Neural progenitor cell (in vitro differentiated cells): Measurements from ENCODE around the gene MYL12B. TPM values are rescaled to one million over a fixed set of nuclear protein-coding genes. Genes with fewer than 3 reads are reported as not detected.

ENCODE experiments used
- DNase-seq: peaks from one replicate; pipeline ENCODE4 v3.0.0-alpha.2; 2016; ENCODE audit warnings: low spot score
- H2AFZ ChIP-seq: fragments of 200-600 bp; sonication (generic); replicated peaks from 2 replicates; pipeline ENCODE4 v1.6.1; 2016; ENCODE audit warnings: antibody characterized with exemption
- H3F3A ChIP-seq: fragments of 200-600 bp; sonication (generic); 2 replicates; pipeline ENCODE4 v1.6.1; 2016; ENCODE audit warnings: antibody characterized with exemption, low read depth
- H3K27ac ChIP-seq: fragments of 200-600 bp; sonication (generic); 2 replicates; pipeline ENCODE4 v1.5.1; 2016; ENCODE audit warnings: mild to moderate bottlenecking
- H3K27me3 ChIP-seq: fragments of 200-600 bp; sonication (generic); 2 replicates; pipeline ENCODE4 v1.6.1; 2016; ENCODE audit warnings: mild to moderate bottlenecking, moderate library complexity
- H3K36me3 ChIP-seq: fragments of 200-600 bp; sonication (generic); 2 replicates; pipeline ENCODE4 v1.5.1; 2016
- H3K4me1 ChIP-seq: fragments of 200-600 bp; sonication (generic); 2 replicates; pipeline ENCODE4 v1.6.1; 2016; ENCODE audit warnings: mixed run types
- H3K4me2 ChIP-seq: fragments of 200-600 bp; sonication (generic); 2 replicates; pipeline ENCODE4 v1.6.1; 2016
- H3K4me3 ChIP-seq: fragments of 200-600 bp; sonication (generic); 2 replicates; pipeline ENCODE4 v1.5.1; 2016
- H3K79me2 ChIP-seq: fragments of 200-600 bp; sonication (generic); 2 replicates; pipeline ENCODE4 v1.6.1; 2016; ENCODE audit warnings: low read depth
- H3K9ac ChIP-seq: fragments of 200-600 bp; sonication (generic); 2 replicates; pipeline ENCODE4 v1.6.1; 2016
- H3K9me3 ChIP-seq: fragments of 200-600 bp; sonication (generic); 2 replicates; pipeline ENCODE4 v1.5.1; 2016; ENCODE audit warnings: low read depth
- H4K20me1 ChIP-seq: fragments of 200-600 bp; sonication (generic); 2 replicates; pipeline ENCODE4 v1.6.1; 2016; ENCODE audit warnings: low read depth
- H3K27ac Mint-ChIP-seq: 3 replicates; pipeline ENCODE4 v1.8.0; 2021; ENCODE audit warnings: mixed read lengths
- H3K27me3 Mint-ChIP-seq: 2 replicates; pipeline ENCODE4 v1.8.0; 2022; ENCODE audit warnings: low read depth, mild to moderate bottlenecking, inconsistent platforms, moderate library complexity, mixed read lengths; ENCODE audit not compliant: insufficient read depth
- H3K36me3 Mint-ChIP-seq: 3 replicates; pipeline ENCODE4 v1.8.0; 2021; ENCODE audit warnings: mixed read lengths
- H3K4me1 Mint-ChIP-seq: 3 replicates; pipeline ENCODE4 v1.8.0; 2021; ENCODE audit warnings: mixed read lengths
- H3K4me3 Mint-ChIP-seq: 3 replicates; pipeline ENCODE4 v1.8.0; 2021; ENCODE audit warnings: mild to moderate bottlenecking, moderate library complexity, mixed read lengths
- H3K9me3 Mint-ChIP-seq: 3 replicates; pipeline ENCODE4 v1.8.0; 2020; ENCODE audit warnings: mixed read lengths
- CTCF ChIP-seq: fragments of 200-600 bp; sonication (generic); IDR thresholded peaks from 2 replicates; pipeline ENCODE4 v1.5.1; 2017; ENCODE audit warnings: antibody characterized with exemption, mild to moderate bottlenecking
- EZH2 ChIP-seq: fragments of 200-600 bp; sonication (generic); IDR thresholded peaks from 2 replicates; pipeline ENCODE4 v1.6.1; 2017; ENCODE audit warnings: antibody characterized with exemption, mild to moderate bottlenecking, moderate library complexity
- EZH2phosphoT487 ChIP-seq: fragments of 200-600 bp; sonication (generic); IDR thresholded peaks from 2 replicates; pipeline ENCODE4 v1.6.1; 2017; ENCODE audit warnings: antibody characterized with exemption
- total RNA-seq: library from RNA; depleted of rRNA; stranded (reverse); fragments of >200 nt; gene quantifications from 2 replicates; pipeline ENCODE4 v1.2.3, GENCODE V29; 2015; ENCODE audit warnings: low replicate concordance

The MYL12B gene
- total RNA-seq, 1 donor from 2014 or later, result 152 TPM

GRCh38 chr18:3248062-3248657 is 13.8 kb upstream of the MYL12B start:
- no peak overlapping the region for H2AFZ ChIP-seq
- H3K9me3 ChIP-seq, result no peaks in the 10 kb centered on the region
- DNase-seq, result peak; percentile 64
- H3K9me3 Mint-ChIP-seq, result no peaks in the 10 kb centered on the region
- peaks cover 56% of the 10 kb centered on the region for H3K79me2 ChIP-seq
- H3K36me3 ChIP-seq, result peaks cover 3% of the 10 kb centered on the region
- peaks cover 46% of the 10 kb centered on the region for H4K20me1 ChIP-seq
- H3K4me3 ChIP-seq, result peak overlapping the region; percentile 95
- H3K9ac ChIP-seq, result peak overlapping the region; percentile 90
- peak overlapping the region; percentile 93 for H3K4me3 Mint-ChIP-seq
- H3F3A ChIP-seq, result peaks cover 28% of the 10 kb centered on the region
- peaks cover 21% of the 10 kb centered on the region for H3K4me1 Mint-ChIP-seq
- H3K36me3 Mint-ChIP-seq, result peaks cover 1% of the 10 kb centered on the region
- no peaks in the 10 kb centered on the region for H3K27me3 ChIP-seq
- H3K4me1 ChIP-seq, result peaks cover 17% of the 10 kb centered on the region
- TF ChIP-seq EZH2phosphoT487, result no peak
- no peak for TF ChIP-seq CTCF
- no peak for TF ChIP-seq EZH2
- peaks cover 2% of the 10 kb centered on the region for H3K27me3 Mint-ChIP-seq
- peak overlapping the region; percentile 96 for H3K27ac ChIP-seq
- peak overlapping the region; percentile 93 for H3K27ac Mint-ChIP-seq
- H3K4me2 ChIP-seq, result peak overlapping the region; percentile 97

- Histone ChIP-seq H3K4me2 (peak overlapping the region; percentile 97), H4K20me1 (peaks cover 46% of the 10 kb centered on the region), H3K27ac (no peak overlapping the region), H3K9ac (peak overlapping the region; percentile 90), H3K79me2 (peaks cover 58% of the 10 kb centered on the region), H3F3A (peaks cover 29% of the 10 kb centered on the region), H2AFZ (no peak overlapping the region), H3K9me3 (no peaks in the 10 kb centered on the region), H3K4me3 (peak overlapping the region; percentile 95), H3K27me3 (no peaks in the 10 kb centered on the region), H3K4me1 (peaks cover 17% of the 10 kb centered on the region), H3K36me3 (peaks cover 7% of the 10 kb centered on the region)
- H3K4me3 Mint-ChIP-seq, result peak overlapping the region; percentile 93
- no peaks in the 10 kb centered on the region for H3K9me3 Mint-ChIP-seq
- peaks cover 6% of the 10 kb centered on the region for H3K36me3 Mint-ChIP-seq
- H3K27ac Mint-ChIP-seq, result peak overlapping the region; percentile 93
- DNase-seq, result peak; percentile 31
- peaks cover 2% of the 10 kb centered on the region for H3K27me3 Mint-ChIP-seq
- H3K4me1 Mint-ChIP-seq, result peaks cover 21% of the 10 kb centered on the region
- TF ChIP-seq EZH2phosphoT487 (no peak), CTCF (no peak), EZH2 (no peak)
Measured at GRCh38 chr18:3248658-3249359, 13.1 kb upstream of the MYL12B start.

DNA sequence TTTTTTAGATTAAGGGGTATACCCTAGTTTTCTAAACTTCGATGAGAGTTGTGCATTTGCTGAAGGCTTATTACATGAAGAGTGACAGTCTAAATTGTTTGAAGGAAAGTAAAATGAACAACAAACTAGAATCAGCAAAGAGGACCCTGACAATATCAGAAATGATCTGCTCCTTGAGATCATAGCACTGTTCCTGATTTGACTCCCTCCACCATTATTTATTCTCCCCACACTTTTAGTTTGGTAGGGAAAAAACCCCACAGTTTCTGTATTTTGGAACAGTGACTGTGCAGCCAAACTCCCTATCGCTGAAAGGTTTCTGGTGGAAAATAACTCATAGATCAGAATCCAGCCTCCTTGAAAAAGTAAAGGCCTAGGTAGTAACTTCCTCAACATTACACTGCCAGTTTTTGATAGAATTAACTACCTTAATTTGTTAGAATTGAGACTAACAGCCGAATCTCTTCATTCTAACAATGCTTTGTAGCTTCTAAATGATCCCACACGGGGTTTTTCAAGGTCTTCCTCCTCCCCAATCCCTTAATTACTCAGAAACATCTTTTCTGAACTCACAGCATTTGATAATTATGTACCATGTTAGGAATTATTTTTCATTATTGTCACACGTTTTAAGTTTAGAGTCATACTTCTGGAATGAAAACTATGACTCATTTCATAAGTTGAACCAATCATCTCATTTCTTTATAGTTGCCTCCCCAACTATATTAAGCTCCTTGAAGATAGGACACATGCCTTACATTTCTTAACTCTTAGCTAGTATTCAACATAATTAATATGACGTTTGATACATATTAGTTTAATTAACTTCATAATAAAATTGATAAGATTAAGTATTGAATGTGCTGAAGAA is 11.5 kb upstream of the MYL12B start:
- Mint-ChIP-seq H3K9me3 (no peaks in the 10 kb centered on the region), H3K4me1 (peaks cover 20% of the 10 kb centered on the region), H3K36me3 (peaks cover 14% of the 10 kb centered on the region), H3K4me3 (no peak overlapping the region), H3K27ac (no peak overlapping the region), H3K27me3 (peaks cover 2% of the 10 kb centered on the region)
- no peak for DNase-seq
- H3K4me1 ChIP-seq, result peaks cover 17% of the 10 kb centered on the region
- no peak overlapping the region for H3K4me2 ChIP-seq
- peaks cover 46% of the 10 kb centered on the region for H4K20me1 ChIP-seq
- no peaks in the 10 kb centered on the region for H3K27me3 ChIP-seq
- H3K4me3 ChIP-seq, result no peak overlapping the region
- no peak overlapping the region for H3K27ac ChIP-seq
- peaks cover 38% of the 10 kb centered on the region for H3F3A ChIP-seq
- no peaks in the 10 kb centered on the region for H3K9me3 ChIP-seq
- H3K9ac ChIP-seq, result no peak overlapping the region
- peaks cover 58% of the 10 kb centered on the region for H3K79me2 ChIP-seq
- peaks cover 22% of the 10 kb centered on the region for H3K36me3 ChIP-seq
- H2AFZ ChIP-seq, result no peak overlapping the region
- TF ChIP-seq CTCF (no peak), EZH2phosphoT487 (no peak), EZH2 (no peak)
